Activated CD4-positive, alpha-beta T cell treated with anti-CD3 and anti-CD28 coated beads, Interleukin-2, Interleukin-6, amounts not matched to agents 100 ng/mL and 50 ng/mL, durations not matched to agents 16 hours and 8 hours (primary cell): ENCODE data around the gene CUBN.

ENCODE experiments used
- DNase-seq: peaks from one replicate; pipeline ENCODE4 v3.0.0-alpha.2; 2020

CUBN gene

DNA sequence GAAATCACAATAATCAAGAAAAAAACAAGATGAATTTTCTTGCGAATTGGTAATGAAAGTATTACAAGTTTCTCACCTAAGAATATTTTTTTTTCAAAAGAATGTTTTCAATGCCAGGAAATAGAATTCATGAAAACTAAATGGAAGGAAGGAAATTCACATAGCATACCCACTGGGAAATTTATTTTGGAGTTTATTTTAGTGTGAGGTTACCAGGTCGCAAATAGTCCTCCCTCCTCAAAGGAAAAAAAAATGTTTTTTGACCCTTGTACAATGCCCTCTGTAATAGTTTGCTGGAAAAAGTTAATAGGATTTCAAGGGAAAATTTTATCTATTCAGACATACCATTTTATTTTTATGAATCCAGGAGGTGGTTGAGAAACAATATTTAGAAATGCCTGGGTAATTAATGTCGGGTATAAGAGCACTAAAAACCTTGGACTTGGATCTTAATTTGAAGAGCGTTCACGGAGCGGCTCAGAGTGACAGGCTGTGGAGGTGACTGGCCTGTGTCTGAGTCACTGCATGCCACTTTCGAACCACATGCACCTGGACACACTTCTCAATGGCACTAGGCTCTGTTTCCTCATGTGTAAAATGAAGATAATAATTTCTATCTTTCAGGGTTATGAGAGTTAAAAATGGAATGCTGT is 28.2 kb downstream of the CUBN start:
- DNase-seq = no peak

DNA sequence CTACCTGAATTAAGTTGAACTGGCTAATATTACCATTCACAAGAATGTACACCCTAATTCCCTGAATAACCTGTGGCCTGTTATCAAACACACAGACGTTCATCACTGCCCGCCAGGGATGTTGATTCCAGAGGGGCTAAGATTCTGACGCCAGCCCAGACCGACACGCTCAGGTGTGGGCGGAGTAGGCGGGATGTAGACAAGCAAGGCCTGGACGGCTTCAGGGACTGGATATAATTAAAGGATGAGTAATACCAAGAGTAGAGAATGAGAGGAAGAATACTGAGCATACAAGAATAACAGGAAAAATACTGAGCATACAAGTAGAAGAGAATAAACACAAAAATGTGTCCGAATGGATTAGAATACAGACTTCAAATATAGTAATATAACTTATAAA is 29.0 kb downstream of the CUBN start:
- no peak for DNase-seq

DNA sequence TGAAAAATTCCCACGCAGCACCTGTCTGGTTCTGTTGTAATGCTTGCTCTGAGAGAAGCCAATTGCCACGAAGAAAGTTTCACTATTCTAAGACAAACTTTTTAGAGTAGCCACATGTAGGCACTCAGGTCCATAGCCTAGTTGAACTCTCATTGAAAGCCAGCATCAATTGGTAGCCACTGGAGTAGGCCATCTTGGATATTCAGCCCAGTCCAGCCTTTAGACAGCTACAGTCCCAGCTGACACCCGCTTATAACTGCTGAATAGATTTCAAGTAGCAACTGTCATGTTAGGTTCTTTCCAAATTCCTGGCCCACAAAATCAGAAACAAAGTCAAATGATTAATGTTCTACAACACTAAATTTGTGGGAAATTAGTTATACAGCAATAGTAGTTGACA is 31.6 kb downstream of the CUBN start:
- no peak for DNase-seq

DNA sequence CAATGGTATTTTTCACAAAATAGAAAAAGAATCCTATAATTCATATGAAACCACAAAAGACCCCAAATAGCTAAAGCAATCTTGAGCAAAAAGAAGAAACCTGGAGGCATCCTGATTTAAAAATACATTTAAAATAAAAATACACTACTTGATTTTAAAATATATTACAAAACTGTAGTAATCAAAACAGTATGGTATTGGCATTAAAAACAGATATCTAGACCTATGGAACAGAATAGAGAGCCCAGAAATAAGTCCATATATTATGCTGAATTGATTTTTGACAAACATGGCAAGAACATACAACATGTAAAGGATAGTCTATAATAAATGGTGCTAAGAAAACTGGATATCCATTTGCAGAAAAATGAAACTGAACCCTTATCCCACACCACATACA is 34.8 kb downstream of the CUBN start:
- DNase-seq = no peak

DNA sequence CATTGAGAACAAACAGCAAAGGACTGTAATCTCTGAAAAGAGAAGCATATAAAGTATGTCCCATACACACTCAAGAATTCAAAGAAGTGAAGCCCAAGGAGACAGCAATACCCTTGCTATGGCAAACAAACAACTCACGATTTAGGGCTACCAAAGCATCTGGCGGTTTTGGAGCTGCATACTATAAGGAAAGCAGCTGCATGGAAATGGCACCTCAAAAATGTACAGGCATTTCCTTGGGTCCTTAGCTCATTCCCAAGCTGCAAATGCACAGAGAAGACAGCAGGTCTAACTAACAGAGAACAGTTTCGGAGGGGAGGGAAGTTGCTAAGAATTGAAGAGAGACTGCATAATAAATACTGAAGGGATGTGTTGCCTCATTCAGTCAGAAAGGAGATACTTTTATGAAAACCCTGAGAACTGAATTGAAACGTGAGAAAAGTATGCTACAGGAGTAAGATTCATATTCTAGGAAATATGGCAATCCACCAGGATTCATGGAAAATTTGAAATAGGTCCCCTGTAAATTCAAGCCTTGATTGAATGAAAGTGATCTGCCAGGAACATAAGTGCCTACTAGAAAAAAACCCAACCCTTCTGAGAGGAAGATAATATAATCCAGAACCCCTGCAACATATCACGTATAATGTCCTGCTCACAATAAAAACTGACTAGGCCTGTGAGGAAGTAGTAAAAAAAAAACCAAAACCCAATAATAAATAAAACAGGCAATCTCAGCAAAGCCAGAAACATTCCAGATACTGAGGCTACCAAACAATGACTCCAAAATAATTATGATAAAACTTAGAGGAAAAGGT is 36.4 kb downstream of the CUBN start:
- no peak for DNase-seq

DNA sequence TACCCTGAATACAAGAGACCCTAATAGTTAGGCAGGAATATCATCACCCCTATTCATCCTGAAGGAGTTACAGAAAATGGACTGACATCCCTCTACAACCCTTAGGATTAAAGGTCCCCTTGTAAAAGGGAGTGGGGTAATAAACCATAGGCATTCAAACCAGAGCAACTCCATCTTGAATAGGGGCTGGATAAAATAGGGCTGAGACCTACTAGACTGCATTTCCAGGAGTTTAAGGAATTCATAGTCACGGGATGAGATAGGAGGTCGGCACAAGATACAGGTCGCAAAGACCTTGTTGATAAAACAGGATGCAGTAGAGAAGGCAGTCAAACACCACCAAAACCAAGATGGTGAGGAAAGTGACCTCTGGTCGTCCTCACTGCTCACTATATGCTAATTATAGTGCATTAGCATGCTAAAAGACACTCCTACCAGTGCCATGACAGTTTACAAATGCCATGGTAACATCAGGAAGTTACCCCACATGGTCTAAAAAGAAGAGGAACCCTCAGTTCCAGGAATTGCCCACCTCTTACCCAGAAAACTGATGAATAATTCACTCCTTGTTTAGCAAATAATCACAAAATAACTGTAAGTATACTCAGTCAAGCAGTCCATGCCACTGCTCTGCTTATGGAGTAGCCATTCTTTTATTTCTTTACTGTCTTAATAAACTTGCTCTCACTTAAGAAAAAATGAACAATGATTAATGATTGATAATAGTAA is 37.2 kb downstream of the CUBN start:
- DNase-seq = no peak

DNA sequence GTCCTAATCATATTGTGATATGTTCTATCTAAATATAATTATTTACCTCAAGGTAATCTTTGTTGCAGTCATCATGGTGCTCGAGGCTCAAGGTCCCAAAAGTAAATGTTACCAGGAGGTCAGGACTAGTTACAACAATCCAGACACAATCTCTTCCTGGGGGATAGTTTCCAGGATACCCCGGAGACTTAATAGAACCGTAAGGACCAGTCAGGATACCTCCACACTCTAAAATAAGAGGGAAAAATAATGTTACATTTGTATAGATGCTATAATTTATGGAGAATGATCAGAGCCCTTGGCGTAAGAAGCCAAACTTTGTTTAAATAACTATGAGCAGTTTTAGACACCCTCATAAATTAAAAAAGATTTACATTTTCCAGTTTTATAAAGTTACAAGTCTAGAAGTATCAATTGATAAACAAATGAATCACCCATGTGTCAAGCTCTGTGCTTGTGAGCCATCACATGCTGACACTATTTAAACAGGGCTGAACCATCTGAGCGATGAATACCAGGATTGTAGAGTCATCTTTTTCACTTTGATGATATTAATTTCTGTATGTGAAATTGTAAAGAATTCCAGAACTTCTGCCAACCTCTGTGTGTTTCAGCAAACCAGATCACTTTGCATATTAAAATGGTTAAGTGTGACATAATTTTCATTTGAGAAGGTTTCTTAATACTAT is 41.3 kb downstream of the CUBN start:
- no peak for DNase-seq

DNA sequence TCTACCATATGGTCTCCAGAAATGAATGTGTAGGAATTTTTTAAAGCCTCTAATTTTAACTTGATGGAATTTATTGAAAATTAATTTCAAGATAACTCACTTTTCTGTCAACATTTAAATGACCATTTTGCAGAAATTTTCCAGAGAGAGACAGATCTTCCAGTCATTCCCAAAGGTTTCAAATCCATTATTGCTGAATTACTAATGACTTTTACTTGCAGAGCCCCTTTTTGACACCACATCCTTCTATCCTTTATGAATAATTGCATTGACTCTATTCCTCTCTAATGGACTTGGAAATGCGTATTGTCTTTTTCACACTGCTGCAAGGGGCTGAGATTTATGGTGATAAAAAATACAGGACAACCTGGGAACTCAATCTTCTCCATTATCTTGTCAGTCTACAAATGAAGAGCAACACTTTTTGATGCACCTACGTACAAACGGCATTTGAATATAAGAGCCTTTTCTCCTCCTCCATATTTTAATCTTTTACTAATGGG is 42.7 kb downstream of the CUBN start:
- DNase-seq = no peak

DNA sequence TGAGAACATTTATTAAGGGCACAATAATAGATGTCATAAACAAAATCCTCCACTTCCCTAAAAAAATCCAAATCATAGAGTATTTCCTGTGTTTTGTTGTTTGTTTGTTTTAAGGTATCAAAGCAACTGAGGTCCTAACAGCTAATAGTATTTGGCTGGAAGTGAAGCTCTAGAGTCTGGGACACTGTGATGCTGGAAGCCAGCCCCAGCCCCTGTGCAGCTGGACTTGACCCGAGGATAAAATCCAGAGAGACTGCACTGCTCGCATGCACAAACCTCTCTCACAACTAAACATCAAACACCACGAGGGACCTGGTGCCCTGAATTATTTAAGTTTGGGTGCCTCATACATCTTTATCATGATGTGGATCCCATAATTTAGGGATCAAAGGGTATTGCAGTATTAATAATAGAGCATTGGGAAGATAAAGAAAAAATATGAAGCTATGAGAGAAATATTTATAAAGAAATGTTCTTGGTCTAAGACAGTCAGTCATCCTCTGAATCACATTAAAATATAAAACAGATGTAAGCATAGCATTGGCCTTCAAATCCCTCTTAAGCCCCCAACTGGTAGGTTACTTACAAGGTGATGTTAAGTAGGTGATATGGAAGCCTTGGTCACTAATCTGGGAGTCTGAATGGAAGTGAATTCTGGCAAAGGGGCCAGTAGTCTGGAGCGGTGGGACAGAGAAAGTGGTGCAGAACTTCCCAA is 44.4 kb downstream of the CUBN start:
- DNase-seq = no peak

DNA sequence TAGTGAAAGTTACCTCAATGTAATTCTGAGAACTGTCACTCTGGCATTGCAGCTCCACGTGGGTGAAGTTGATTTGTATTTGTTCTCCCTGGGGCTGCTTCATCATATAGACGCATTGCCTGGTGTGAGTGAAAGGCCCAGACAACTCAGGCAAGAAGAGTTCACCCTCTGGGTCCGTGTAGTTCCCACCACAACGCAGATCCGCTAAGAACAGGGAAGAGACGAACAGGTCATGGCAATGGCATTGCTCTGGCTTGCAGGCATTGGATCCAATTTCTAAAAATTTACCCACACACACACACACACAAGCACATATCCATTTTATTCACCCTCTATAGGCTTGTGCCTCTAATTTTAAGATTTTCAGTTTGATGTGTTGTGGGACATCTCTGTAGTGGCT is 45.4 kb downstream of the CUBN start:
- no peak for DNase-seq

DNA sequence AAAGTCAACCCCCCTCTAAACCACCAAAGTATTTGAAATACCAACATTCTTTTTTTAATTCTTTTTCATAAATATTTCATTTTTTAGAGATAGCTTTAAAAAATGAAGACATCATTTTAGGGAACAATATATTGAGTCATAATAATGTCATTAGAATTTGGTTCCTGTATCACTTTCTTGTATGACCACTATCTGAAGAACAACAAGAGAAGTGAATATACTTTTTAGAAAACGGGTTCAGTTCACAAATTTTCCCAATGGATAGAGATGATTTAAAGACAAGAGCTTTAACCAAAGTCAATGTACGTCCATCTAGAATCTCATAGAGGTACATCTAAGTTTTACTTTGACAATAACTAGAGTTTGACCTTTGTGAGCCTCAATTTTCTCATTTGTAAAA is 48.2 kb downstream of the CUBN start:
- no peak for DNase-seq

DNA sequence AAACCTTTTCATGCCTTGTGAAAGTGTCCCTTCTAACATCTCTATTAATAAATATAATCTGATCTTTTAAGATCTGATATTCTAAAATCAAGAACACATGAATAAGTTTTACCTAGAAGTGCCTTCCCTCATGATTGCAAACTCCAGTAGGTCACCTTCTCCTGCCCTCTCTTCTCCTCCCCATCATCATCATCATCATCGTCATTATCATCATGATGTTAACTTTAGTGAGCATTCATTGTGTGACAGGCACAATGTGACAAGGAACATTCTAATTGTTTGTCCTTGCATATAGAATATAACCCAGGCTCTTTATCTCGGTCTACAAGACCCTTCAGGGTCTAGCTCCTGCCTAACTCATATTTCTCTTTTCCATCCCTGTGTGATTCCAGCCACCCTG is 51.7 kb downstream of the CUBN start:
- DNase-seq = no peak

DNA sequence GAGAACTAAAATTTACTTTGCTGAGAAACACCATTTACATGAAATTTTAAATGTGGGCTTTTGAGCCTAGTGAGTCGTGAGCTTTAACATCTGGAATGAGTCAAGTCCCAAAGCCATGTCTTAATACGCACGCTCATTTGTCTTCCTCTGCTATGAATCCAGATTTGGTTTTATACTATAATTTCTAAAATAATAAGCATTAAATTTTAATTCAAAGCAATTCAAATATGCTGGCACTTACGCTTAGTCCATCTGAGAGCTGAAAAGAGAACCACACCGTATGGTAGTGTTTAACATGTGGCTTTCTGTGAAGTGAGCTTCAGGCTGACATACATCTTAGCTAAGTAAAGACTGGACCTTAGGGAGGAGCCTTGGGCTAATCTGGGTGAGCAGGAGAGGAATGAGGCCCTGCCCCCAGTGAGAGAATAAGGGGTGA is 52.2 kb downstream of the CUBN start:
- no peak for DNase-seq

DNA sequence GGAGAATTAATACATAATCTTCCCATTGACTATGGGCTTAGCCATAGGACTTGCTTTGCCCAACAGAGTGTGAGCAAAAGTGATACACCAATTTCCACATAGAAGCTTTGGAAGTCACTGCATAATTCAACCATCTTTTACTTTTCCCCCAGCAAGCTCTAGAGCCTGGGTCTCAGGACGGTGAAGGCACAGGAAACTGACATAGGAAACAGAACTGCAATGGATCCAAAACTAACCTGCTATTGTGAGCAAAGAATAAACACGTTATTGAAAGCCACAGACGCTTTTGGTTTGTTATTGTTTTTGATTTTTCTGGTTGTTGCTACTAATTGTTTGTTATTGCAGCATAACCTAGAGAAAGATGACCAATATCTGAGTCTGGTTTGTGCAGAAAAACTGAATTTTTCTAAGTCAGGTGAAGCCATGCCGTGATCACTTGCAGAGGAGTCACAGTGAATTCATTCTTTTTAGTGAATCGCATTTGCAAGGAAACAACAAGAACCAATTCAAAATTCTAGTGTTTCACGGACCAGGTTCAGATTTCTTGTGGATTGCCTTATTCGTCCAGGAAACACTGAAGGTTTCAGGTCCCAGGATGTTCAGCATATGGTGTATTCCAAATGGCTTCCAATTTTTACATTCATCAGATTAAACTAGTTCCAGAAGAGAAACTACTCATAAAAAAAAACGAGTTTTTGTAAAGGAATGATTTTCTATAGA is 52.8 kb downstream of the CUBN start:
- DNase-seq = no peak

DNA sequence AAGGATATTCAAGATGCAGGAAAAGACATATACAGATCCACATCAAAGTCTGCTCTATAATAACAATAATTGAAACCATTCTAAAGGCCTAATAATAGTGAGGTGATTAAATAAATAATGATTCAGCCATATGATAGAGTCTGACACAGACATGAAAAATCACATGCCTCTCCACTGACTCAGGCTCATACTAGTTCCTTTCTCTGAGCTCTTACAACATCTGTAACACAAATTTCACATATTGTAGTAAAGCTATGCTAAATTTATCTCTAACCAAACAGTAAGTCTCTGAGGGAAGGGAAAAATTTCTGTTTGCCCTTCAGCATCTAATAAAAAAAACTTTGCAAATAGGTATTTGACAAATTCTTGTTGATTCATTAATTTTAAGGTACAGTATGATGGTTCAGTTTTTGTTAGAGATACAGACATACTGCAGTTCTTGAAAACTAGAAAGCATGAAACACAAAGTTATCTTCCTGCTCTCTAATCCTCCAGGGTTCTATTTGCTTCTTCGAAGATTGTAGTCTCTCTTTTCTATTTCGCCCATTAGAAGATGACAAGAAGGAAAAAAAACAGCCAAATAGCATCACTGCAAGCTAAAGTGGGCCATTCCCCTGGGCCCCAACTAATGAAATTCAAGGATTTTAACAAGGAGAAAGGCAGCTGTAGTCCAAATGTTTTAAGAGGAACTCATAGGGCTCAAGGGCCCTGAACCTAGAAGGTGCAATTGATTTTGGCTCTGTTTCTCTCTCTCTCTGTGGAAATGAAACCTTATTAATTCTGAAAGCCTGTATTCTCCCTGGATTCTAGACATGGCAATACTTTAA is 53.9 kb downstream of the CUBN start:
- DNase-seq = no peak

DNA sequence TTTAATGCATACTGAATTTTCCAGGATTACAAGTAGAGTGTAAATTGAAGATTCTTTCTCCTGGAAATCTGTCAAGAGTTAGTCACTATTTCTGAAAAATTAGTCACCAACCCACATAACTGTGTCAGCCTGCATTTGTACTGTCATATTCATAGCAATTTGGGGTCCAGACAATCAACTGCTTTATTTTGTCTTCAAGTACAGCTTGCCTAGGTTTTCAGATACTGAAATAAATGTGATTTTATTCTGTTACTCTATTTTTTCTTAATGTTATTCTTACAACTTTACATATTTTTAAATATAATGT is 55.1 kb downstream of the CUBN start:
- DNase-seq = peak; percentile 35

DNA sequence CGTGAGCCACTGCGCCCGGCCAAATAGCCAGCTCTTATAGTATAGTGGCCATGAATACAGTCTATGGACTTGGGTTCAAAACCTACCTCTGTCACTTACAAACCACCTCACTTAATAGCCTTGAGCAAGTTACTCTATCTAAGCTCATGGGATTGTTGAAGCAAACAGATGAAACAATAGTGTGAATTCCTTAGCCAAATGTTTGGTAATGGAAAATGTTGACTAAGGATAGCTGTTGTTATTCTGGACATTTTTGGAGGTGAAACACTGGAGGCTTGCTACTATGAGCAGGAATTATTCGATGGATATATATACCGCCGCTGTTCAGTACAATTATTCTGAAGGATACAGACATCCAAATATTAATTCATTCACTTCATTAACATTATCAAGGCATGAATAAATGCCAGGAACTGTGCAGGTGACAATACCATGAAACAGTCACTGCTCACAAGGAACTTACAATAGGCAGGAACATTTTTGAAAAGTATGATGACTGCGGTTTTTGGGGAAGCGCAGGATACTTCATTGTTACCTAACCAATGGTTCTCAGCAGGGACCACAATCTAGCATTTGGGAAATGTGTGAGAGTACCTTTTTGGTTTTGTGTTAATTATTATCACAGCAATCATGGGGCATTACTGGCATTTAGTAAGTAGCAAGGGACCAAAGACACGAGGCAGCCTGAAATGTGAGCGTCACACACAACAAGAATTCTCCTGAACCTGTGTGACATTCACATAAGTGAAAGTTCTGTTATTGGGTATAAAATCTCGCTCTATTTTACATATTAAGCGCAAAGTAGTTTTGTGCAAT is 55.7 kb downstream of the CUBN start:
- no peak for DNase-seq

DNA sequence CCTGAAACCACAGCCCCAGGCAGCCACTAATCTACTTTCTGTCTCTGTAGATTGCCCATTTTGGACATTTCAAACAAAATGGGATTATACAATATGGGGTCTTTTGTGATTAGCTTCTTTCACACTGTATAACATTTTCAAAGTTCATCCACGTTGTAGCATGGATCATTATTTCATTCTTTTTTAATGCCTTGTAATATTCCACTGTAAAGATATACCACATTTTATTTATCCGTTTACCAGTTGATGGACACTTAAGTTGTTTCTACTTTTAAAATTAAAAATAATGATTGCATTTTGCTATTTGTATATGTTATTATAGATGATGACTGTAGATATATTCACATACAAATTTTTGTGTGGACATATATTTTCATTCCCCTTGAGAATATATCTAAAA is 60.7 kb downstream of the CUBN start:
- DNase-seq = no peak

DNA sequence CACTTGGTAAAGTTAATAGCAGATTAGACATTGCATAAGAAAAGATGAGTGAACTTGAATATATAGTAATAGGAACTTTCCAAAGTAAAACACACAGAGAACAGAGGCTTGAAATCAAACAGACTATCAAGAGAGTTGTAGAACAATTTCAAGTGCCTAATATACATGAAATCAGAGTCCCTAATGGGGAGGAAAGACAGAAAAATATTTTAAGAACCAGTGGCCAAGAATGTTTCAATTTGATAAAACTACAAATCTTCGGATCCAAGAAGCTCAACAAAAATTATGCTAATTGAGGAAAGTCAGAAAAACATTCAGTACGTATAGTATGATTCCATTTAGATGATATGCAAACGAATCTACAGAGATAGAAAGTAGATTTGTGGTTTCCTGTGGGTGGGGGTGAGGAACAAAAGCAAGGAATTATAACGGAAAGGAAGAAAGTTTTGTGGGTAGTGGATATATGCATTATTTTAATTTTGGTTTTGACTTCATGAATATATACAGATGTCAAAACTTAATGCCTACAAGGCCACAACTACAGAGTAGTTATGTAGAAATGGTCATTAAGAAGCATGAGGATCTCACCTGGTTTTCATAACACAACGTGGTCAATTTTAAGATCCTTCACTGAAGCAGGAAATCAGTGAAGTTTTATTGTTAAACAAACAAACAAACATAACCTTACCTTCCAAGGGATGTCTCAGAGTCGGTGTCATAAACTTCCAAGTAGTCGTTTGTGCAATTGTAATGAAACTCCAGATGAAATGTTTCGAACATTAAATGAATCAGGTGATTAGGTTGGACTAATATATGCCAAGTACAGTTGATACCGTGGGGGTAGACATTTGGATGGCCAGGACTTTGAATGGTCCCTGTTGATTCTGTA is 62.0 kb downstream of the CUBN start:
- peak; percentile 17 for DNase-seq
